ENCODE data around the gene DOC2A. TPM values are rescaled to one million over a fixed set of nuclear protein-coding genes. Genes with fewer than 3 reads are reported as not detected.
"Not testable (repeated sequence)": the region's sequence is repeated elsewhere in the genome, so short reads cannot be mapped to it uniquely, and the experiment has no call there.

The DOC2A gene
- total and polyA plus RNA-seq, 2 donors (not counting 1 experiment from before 2014, with no cell fraction given), result not detected

GRCh38 chr16:30012598-30012997, 1.8 kb upstream of the DOC2A start:
- H3K27ac ChIP-seq (ENCODE audit: low read length in 2 of 2); H4K20me1 ChIP-seq (ENCODE audit: control insufficient read depth, insufficient read depth, low read length, poor library complexity, severe bottlenecking); H3K9me3 Mint-ChIP-seq (ENCODE audit: insufficient read depth); ATAC-seq (ENCODE audit: low read depth); H3K4me3 Mint-ChIP-seq; H3K36me3 ChIP-seq (replicated peaks in 1 of 2; ENCODE audit: control extremely low read depth in 1 of 2, control insufficient read depth in 1 of 2, extremely low read depth in 1 of 2, insufficient read depth in 2 of 2, low read length in 1 of 2); intact Hi-C loops (cut with micrococcal nuclease); H3K4me2 ChIP-seq (replicated peaks; ENCODE audit: low read depth, low read length, poor library complexity, severe bottlenecking); H3K9ac ChIP-seq (ENCODE audit: low read length); H3K79me2 ChIP-seq (ENCODE audit: control insufficient read depth, insufficient read depth, low read length); DNase-seq; H3K4me3 ChIP-seq (ENCODE audit: control extremely low read depth in 1 of 5, extremely low read depth in 1 of 5, insufficient read depth in 1 of 5, low read depth in 2 of 5, low read length in 4 of 5); H3K27ac Mint-ChIP-seq; H2AFZ ChIP-seq (ENCODE audit: insufficient read depth, low read depth, low read length, poor library complexity, severe bottlenecking): not testable (repeated sequence)
- Histone ChIP-seq H3K9me3 (ENCODE audit: control extremely low read depth in 1 of 3, control insufficient read depth in 2 of 3, insufficient read depth in 1 of 3, low read length in 2 of 3) (peaks cover 0 to 12% (median 0%) of the 10 kb centered on the region in 3 donors), H3K27me3 (replicated peaks in 1 of 4; ENCODE audit: control extremely low read depth in 1 of 4, control insufficient read depth in 3 of 4, insufficient read depth in 4 of 4, low read length in 3 of 4) (peaks cover 0 to 29% (median 15%) of the 10 kb centered on the region in 4 experiments), H3K4me1 (ENCODE audit: control insufficient read depth in 2 of 2, insufficient read depth in 2 of 2, low read length in 2 of 2) (peaks cover 16 to 21% of the 10 kb centered on the region in 2 donors)
- WGBS (ENCODE audit: insufficient coverage), result 93% methylated on average over 3 of the region's 14 CpGs
- Mint-ChIP-seq H3K27me3 (peaks cover 20% of the 10 kb centered on the region), H3K4me1 (peaks cover 14% of the 10 kb centered on the region)
- ChIA-PET POLR2A (interaction anchor here (0.6 kb wide), 1 partner anchor 39 kb away, joined by 3 read pairs; no protein-coding TSS in a partner anchor), CTCF (interaction anchor here (0.7 kb wide), 1 partner anchor 148 kb away, joined by 3 read pairs; no protein-coding TSS in a partner anchor)

GRCh38 chr16:30011714-30012504, 1.1 kb upstream of the DOC2A start:
- Histone ChIP-seq H3K9ac (ENCODE audit: low read length) (peak overlapping the region; percentile 52), H3K27ac (ENCODE audit: low read length in 2 of 2) (no peak overlapping the region), H3K79me2 (ENCODE audit: control insufficient read depth, insufficient read depth, low read length) (peaks cover 2% of the 10 kb centered on the region), H3K4me3 (ENCODE audit: control extremely low read depth in 1 of 5, extremely low read depth in 1 of 5, insufficient read depth in 1 of 5, low read depth in 2 of 5, low read length in 4 of 5) (peak overlapping the region in 2 of 5 experiments; percentile 44 to 50), H3K27me3 (replicated peaks in 1 of 4; ENCODE audit: control extremely low read depth in 1 of 4, control insufficient read depth in 3 of 4, insufficient read depth in 4 of 4, low read length in 3 of 4) (peaks cover 0 to 29% (median 15%) of the 10 kb centered on the region in 4 experiments), H3K9me3 (ENCODE audit: control extremely low read depth in 1 of 3, control insufficient read depth in 2 of 3, insufficient read depth in 1 of 3, low read length in 2 of 3) (peaks cover 0 to 12% (median 0%) of the 10 kb centered on the region in 3 donors), H3K4me1 (ENCODE audit: control insufficient read depth in 2 of 2, insufficient read depth in 2 of 2, low read length in 2 of 2) (peaks cover 16 to 21% of the 10 kb centered on the region in 2 donors), H3K36me3 (replicated peaks in 1 of 2; ENCODE audit: control extremely low read depth in 1 of 2, control insufficient read depth in 1 of 2, extremely low read depth in 1 of 2, insufficient read depth in 2 of 2, low read length in 1 of 2) (no peaks in the 10 kb centered on the region), H3K4me2 (replicated peaks; ENCODE audit: low read depth, low read length, poor library complexity, severe bottlenecking) (peak overlapping the region; percentile 83), H2AFZ (ENCODE audit: insufficient read depth, low read depth, low read length, poor library complexity, severe bottlenecking) (peak overlapping the region; percentile 56), H4K20me1 (ENCODE audit: control insufficient read depth, insufficient read depth, low read length, poor library complexity, severe bottlenecking) (no peaks in the 10 kb centered on the region)
- Mint-ChIP-seq H3K9me3 (ENCODE audit: insufficient read depth) (no peaks in the 10 kb centered on the region), H3K27me3 (peaks cover 20% of the 10 kb centered on the region), H3K4me1 (peaks cover 14% of the 10 kb centered on the region), H3K4me3 (peak overlapping the region; percentile 86), H3K27ac (no peak overlapping the region)
- POLR2A ChIA-PET, result interaction anchor here (0.6 to 0.7 kb wide), 3 partner anchors 12 to 192 kb away, joined by 3 read pairs; partner anchors contain the start of gene MVP
- intact Hi-C loops (cut with micrococcal nuclease), result no loop called here
- 22% methylated on average over 27 of the region's 31 CpGs for WGBS (ENCODE audit: insufficient coverage)
- no peak for TF ChIP-seq CTCF (IDR thresholded peaks at IDR 0.05)
- TF ChIP-seq EZH2 (IDR thresholded peaks at IDR 0.05; ENCODE audit: borderline replicate concordance, insufficient read depth, low read depth, low read length, poor library complexity, severe bottlenecking), result no peak
- DNase-seq, result no peak
- CTCF ChIA-PET, result interaction anchor here (0.7 kb wide), 1 partner anchor 148 kb away, joined by 3 read pairs; no protein-coding TSS in a partner anchor
- no peak for ATAC-seq (ENCODE audit: low read depth)

Data from B cell (primary cell).